BE2C (cell line): ENCODE measurements around the gene FFAR3.

ENCODE experiments used
- DNase-seq: peaks from one replicate; pipeline ENCODE4 v3.0.0-alpha.2; 2020
- H3K27me3 ChIP-seq: fragments of 250-450 bp; sonication (Bioruptor Pico); 2 replicates; pipeline ENCODE4 v1.5.1; 2020; ENCODE audit warnings: mild to moderate bottlenecking
- H3K36me3 ChIP-seq: fragments of 250-450 bp; sonication (Bioruptor Pico); 2 replicates; pipeline ENCODE4 v1.5.1; 2020; ENCODE audit warnings: mild to moderate bottlenecking
- H3K4me1 ChIP-seq: fragments of 250-450 bp; sonication (Bioruptor Pico); 2 replicates; pipeline ENCODE4 v1.5.1; 2020
- H3K4me3 ChIP-seq: 2 replicates; pipeline ENCODE4 v1.5.1; 2011; ENCODE audit warnings: low read depth, low read length
- H3K9me3 ChIP-seq: fragments of 250-450 bp; sonication (Bioruptor Pico); 2 replicates; pipeline ENCODE4 v1.5.1; 2020
- CTCF ChIP-seq: IDR thresholded peaks from 2 replicates; pipeline ENCODE4 v1.5.1; 2012; ENCODE audit warnings: mild to moderate bottlenecking, low read depth, low read length

FFAR3 gene

DNA sequence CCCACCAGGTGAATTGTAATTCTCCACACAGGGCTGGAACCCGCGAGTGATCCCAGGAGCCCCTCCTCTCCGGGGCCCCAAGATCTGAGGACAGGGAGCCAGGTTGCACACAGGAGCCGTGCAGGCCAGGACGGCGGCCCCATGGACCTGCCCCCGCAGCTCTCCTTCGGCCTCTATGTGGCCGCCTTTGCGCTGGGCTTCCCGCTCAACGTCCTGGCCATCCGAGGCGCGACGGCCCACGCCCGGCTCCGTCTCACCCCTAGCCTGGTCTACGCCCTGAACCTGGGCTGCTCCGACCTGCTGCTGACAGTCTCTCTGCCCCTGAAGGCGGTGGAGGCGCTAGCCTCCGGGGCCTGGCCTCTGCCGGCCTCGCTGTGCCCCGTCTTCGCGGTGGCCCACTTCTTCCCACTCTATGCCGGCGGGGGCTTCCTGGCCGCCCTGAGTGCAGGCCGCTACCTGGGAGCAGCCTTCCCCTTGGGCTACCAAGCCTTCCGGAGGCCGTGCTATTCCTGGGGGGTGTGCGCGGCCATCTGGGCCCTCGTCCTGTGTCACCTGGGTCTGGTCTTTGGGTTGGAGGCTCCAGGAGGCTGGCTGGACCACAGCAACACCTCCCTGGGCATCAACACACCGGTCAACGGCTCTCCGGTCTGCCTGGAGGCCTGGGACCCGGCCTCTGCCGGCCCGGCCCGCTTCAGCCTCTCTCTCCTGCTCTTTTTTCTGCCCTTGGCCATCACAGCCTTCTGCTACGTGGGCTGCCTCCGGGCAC, 6.7 kb upstream of the FFAR3 start:
- Histone ChIP-seq H3K36me3 (no peaks in the 10 kb centered on the region), H3K27me3 (no peaks in the 10 kb centered on the region), H3K4me3 (no peak overlapping the region), H3K9me3 (no peaks in the 10 kb centered on the region), H3K4me1 (peaks cover 3% of the 10 kb centered on the region)
- no peak for TF ChIP-seq CTCF
- no peak for DNase-seq

GRCh38 chr19:35352177-35352447, 6.1 kb upstream of the FFAR3 start:
- no peak for TF ChIP-seq CTCF
- Histone ChIP-seq H3K9me3 (no peaks in the 10 kb centered on the region), H3K36me3 (no peaks in the 10 kb centered on the region), H3K27me3 (no peaks in the 10 kb centered on the region), H3K4me1 (peaks cover 3% of the 10 kb centered on the region), H3K4me3 (no peak overlapping the region)
- DNase-seq, result no peak

DNA sequence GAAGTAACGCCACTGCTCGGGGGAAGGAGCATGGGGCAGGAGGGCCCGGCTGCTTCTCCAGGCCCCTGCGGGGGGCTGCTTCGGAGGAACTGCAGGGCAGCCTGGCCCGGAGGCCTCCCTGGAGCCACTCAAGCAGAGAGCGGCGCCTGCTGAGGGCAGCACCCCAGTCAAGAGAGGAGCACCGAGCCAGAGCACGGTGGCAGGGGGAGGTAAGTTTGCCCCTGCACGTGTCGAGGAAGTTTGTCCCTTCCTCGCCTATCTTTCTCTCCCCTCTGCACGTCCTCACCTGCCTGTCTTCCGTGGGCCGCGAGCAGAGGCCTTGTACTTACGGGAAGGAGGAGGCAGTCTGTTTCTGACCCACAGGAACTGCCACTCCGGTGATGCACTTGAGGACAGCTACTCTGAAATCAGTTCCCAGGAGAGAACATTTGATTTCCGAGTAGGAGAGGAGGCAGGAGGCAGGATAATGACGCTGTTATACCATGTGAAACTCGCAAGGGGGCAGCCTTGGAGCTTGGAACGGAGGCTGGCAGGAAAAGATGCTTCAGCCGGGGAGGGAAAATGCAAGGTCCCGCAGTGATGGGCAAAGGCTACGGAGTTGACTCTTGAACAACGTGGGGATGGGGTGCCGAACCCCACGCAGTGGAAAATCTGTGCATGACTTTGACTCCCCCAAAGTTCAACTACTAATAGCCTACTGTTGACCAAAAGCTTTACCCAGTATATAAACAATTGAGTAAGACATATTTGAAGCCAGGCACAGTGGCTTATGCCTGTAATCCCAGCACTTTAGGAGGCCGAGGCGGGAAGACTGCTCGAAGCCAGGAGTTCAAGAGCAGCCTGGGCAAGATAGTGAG, 5.6 kb upstream of the FFAR3 start:
- peaks cover 3% of the 10 kb centered on the region for H3K4me1 ChIP-seq
- no peaks in the 10 kb centered on the region for H3K36me3 ChIP-seq
- H3K9me3 ChIP-seq, result no peaks in the 10 kb centered on the region
- peak; percentile 79 for DNase-seq
- H3K4me3 ChIP-seq, result no peak overlapping the region
- H3K27me3 ChIP-seq, result no peaks in the 10 kb centered on the region
- peak; percentile 93 for TF ChIP-seq CTCF

GRCh38 chr19:35353635-35354034, 4.6 kb upstream of the FFAR3 start:
- no peak for DNase-seq
- Histone ChIP-seq H3K27me3 (no peaks in the 10 kb centered on the region), H3K36me3 (no peaks in the 10 kb centered on the region), H3K4me1 (peaks cover 10% of the 10 kb centered on the region), H3K4me3 (no peak overlapping the region), H3K9me3 (no peaks in the 10 kb centered on the region)
- no peak for TF ChIP-seq CTCF

- no peak for DNase-seq
Observed at GRCh38 chr19:35354898-35355297, 3.4 kb upstream of the FFAR3 start.

More at GRCh38 chr19:35354898-35355297, 3.4 kb upstream of the FFAR3 start:
- H3K4me3 ChIP-seq, result no peak overlapping the region
- H3K4me1 ChIP-seq, result peaks cover 10% of the 10 kb centered on the region
- no peaks in the 10 kb centered on the region for H3K36me3 ChIP-seq
- no peaks in the 10 kb centered on the region for H3K9me3 ChIP-seq
- no peak for TF ChIP-seq CTCF
- H3K27me3 ChIP-seq, result no peaks in the 10 kb centered on the region
